SH-SY5Y (cell line): ENCODE results near the gene ZNF682.

Experiments
- GATA2 ChIP-seq: IDR thresholded peaks from 2 replicates; pipeline ENCODE4 v1.6.1; 2011; ENCODE audit warnings: mild to moderate bottlenecking, low read depth, low read length
- GATA3 ChIP-seq: IDR thresholded peaks from 2 replicates; pipeline ENCODE4 v1.6.1; 2011; ENCODE audit warnings: low read depth, mild to moderate bottlenecking, low read length, moderate library complexity

- no peak for TF ChIP-seq GATA3
- no peak for TF ChIP-seq GATA2
Observed at GRCh38 chr19:20080656-20081055, 41.4 kb upstream of the ZNF682 start.
